RPMI7951 (cell line): ENCODE results near the gene CCDC9. TPM values are rescaled to one million over a fixed set of nuclear protein-coding genes. Genes with fewer than 3 reads are reported as not detected.

Experiments used
- DNase-seq: peaks from one replicate; pipeline ENCODE4 v3.0.0-alpha.2; 2012; ENCODE audit warnings: low read depth
- total RNA-seq: library from RNA; depleted of rRNA; stranded (reverse); fragments of >200 nt; shearing (Covaris generic); gene quantifications from 2 replicates; pipeline ENCODE4 v1.2.3, GENCODE V29; 2014; rRNA removed

The CCDC9 gene
- 3.2 and 6.5 TPM in 2 replicates for total RNA-seq

DNA sequence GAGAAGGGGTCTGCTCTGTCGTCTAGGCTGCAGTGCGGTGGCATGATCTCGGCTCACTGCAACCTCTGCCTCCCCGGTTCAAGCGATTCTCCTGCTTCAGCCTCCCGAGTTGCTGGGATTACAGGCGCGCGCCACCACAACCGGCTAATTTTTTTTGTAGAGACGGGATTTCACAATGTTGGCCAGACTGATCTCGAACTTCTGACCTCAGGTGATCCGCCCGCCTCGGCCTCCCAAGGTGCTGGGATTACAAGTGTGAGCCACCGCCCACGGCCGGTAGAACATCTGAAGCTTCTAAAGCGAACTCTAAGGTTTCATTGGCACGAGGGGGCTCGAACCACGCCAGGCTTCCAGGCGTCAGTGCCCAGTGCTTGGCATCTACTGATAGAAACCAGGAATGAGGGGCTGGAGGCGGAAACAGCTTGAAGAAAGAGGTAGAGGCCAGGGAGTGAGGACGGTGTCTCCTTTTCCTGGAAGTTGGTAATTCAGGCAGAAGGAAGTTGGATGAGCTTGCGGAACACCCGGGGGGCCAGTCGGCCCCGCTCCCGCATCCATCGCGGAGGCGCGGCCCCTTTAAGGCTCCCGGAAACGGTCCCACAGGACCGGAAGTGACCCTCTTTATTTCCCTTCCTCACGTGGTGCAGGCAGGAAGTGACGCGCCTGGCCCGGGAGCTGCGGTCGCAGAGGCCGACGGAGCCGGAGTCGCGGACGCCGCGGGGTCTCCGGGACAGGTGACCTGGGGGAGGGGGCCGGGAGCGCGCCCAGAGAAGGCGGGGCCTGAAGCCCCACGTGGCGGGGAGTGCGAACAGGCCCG, at the start of gene CCDC9:
CCDC9 (plus strand) TSS at position 647 of the 814 bp plus-strand sequence. CDS start 1,876 bp downstream, outside the sequence.
- DNase-seq, result peak; percentile 96

DNA sequence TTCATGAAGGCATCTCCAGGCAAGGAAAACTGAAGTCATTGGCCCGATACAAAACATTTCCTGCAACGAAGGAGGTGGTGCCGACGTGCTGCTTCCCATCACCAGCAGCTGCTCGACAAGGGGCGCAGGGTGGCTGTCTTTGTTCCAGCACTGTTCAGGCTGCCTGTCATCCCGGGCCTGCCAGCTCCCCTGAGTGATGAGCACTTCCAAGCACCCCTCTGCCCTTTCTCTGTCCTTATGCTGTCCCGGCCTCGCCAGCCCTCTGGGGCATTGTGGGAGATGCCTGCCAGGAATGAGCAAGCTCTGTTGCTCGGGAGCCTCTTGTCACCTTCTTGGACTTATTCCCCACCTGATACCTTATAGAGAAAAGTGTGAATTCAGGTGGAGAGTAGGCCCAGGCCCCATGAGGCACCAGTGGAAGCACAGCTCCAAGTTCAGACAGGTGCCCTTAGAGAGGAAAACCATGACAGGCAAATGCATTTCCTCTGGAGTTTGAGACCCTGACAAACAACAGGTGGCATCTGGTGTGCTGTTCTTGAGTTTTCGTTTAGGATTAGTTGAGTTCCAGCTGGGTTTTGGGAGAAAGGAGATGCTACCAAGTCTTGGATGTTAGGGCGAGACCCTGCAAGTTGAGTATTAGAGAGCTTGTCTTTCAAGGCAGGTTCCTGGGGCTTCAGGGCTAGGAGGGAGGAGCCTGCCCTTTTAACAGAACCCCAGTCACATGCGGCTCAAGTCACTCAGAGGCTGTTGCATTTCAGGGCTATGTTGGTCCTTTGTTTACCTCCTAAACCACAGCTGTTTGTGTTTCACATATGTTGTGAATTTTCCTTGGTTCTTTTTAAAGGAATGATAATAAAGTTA, 46.8 kb upstream of the CCDC9 start:
- no peak for DNase-seq

DNA sequence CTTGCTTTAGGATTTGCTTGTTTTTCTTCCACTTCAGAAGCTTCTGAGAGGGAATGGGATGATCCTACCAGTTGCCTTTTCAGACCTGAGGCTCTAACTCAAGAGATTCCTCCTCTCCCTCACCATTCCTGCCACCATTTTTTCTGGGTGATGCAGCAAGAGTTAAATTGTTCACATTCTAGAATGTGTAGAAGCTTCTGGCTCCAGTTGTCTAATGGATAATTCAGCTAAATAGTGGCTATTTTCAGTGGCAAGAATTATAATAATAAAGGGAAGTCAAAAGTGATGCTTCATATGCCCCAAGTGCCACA, 46.2 kb upstream of the CCDC9 start:
- no peak for DNase-seq

DNA sequence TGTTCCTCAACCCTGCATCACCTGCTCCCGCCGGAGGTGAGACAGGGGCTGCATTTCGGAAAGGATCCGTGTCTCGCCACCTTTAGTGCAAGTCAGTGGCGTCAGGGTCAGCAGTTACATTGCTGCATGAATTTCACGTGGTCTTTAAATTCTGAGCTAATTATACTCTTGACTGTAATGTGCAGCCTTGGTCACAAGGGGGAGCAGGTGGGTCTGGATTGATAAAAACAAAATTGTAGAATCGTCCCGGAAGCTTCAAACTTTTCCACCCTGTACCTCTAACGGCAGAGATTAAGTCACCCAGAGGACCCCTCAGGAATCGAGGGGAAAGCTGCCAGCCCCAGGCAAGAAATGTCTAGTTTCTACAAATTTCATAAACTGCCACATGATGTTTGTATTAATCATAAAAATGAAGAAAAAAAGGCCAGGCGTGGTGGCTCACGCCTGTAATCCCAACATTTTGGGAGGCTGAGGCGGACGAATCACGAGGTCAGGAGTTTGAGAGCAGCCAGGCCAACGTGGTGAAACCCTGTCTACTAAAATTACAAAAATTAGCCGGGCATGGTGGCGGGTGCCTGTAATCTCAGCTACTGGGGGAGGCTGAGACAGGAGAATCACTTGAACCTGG, 45.5 kb upstream of the CCDC9 start:
- peak; percentile 75 for DNase-seq

DNA sequence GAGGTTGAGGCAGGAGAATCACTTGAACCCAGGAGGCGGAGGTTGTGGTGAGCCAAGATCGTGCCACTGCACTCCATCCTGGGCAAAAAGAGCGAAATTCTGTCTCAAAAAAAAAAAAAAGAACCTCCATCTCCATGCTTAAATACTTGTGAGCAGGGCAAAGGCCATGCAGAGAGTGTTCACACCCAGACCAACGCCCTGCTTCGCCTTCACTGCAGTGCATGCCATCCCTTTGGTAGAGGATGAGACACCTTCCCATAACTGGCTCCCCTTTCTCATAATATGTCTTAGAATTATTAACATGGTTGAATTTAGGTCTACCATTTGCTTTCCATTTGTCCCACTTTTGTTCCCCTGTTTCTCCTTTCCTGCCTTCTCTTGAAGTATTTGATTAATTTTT, 40.7 kb upstream of the CCDC9 start:
- no peak for DNase-seq

DNA sequence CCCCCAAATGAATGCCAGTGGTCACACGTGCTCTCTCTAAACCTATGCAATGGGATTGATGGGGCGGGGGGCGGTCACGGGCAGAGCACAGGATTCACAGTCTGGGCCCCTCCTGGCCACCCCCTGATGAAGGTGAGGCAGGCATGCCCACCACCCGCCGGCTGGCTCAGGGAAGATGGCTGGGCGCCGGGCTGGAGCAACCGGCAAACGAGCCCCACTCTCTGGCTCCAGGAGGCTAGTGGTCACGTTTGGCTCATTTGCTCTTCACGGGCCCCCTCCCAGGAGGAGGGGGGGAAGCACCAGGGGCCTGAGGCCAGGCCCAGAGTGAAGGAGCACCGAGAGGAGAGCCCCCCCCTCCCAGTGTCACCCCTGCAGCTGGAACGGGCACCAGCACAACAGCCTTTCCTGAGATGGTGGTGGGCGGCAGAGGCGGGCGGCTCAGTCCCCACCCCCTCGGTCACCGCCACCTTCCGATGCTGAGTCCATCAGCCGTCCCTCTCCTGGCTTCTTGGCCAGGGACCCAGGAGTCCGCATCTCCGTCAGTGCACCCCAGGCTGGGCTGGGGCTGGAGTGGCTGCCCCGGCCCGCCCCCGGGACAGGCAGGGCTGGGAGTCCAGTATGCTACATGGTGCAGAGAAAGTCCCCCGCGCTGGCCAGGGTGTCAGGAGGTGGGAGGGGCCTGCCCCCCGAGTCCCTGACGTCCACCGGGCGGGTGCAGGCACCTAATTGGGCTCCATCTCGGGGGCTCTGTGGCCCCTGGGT, 35.1 kb upstream of the CCDC9 start:
- DNase-seq, result no peak

DNA sequence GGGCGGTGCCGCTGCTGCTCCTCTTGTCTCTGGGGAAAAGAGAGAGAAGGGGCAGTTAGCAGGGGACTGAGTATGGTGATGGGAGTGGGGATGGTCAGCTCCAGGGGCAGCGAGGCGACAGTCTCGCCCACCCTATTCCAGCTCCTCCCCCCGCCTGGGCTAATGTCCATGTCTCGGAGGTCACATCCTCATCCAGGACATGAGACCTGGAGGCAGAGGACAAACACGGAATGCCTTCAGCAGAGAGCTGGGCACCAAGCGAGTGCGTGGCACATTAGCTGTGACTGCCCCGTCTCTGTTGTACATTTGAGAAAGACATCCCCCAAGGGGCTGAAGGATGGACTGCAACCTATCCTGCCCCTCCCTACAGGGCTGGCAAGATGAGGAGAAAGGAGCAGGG, 34.4 kb upstream of the CCDC9 start:
- DNase-seq, result no peak

DNA sequence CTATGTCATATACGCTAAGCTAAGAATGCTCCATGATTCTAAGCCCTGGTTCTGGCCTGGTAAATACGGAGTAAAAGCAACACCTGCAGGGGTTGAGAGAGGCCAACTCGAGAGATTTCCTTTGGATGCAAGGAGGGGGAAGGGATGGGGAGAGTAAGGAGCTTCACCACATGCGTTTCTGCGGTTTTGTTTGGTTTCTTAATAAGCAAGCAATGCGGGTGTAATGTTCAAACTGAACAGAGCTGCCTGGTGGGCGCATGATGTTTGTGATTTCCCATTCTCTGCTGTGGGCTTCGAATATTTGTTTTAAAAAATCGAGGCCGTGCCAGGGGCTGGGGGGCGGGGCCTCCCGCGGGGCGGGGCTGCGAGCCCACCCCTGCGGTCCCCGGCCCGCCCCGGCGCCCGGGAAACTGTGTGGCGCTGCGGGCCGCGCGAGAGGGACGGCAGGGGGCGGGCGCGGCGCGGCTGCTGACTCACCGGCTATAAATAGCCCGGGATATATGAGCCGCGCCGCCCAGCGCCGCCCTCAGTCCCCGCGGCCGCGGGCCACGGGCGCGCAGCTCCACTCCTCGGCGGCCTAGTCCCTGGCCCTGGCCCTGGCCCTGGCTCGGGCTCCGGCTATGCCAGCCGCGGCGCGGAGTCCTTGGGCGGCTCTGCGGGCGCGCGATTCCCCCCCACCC, 30.4 kb upstream of the CCDC9 start:
- DNase-seq, result peak; percentile 89

DNA sequence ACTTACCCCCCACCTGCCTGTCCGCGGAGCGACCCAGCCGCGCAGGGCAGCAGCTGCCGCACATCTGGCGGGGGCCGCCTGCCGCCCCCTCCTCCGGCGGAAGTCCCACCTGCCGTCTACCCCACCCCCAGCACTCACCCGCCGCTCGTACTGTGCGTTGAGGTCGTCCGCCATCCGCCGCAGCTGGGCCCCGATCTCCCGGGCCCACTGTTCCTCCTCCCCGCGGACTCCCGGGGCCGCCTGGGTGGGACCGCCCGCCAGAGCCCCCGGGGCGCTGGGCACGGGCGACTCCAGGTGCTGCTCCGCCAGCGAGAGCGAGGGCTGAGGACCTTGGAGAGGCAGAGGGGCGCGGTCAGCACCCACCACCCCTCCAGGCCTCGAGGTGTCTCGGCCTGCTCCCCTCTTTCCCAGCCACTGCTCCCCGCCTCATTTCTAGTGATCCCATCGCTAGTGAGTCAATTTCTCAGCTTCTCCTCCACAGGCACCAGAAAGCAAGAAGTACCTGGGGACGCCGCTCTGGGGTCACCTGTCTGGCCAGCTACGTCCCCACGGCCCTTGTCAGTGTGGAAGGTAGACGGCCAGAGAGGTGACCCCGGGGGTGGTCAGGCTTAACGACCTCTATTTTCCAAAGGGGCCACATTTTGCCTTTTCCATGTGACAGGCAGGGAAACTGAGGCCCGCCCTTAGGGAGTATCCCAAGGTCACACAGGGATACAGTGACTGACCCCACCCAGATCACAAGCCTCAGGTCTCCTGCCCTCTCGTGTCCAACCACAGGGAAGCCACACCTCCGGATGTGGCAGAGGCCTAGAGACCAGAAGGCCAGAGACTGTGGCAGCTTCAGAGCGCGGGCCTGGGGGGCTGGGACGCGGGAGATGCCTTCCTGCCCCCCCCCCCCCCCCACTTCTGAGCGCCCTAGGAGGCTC, 29.6 kb upstream of the CCDC9 start:
- DNase-seq, result peak; percentile 88

DNA sequence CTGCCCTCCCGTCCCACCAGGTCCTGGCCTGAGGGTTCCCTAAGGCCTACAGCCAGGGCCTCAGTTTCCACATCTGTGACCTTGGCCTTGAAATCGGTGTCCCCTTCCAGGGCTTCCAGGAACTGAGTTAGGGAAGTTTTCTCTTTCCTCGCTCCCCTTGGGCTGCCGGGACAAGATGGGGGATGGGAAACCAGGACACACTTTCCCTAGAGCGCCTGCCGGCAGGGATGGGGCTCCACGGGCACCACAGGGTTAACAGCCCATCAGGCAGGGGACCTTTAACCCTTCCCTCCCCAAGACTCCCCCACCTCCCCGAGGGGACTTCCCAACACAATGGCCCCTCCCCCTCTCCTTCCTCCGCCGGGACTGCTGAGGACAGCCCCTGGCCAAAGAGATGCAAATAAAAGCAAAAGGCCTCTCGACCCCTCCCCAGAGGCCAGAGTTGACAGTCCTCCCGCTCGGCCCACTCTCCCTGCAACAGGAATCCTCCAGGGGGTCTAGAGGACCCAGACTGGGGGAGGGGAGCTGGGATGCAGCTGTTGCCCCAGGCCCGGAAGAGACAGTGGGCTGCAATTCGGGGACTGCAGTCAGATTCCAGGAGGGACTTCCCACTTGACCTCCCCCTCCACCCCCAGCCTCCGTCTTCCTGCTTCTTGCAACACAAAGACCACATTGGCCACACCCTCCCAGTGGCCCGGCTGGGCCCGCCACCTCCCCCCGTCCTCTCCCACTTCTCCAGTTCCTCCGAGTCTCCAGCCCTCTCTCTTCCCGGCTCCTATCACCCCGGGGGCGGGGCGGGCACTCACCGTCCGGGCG, 28.8 kb upstream of the CCDC9 start:
- DNase-seq, result peak; percentile 94

DNA sequence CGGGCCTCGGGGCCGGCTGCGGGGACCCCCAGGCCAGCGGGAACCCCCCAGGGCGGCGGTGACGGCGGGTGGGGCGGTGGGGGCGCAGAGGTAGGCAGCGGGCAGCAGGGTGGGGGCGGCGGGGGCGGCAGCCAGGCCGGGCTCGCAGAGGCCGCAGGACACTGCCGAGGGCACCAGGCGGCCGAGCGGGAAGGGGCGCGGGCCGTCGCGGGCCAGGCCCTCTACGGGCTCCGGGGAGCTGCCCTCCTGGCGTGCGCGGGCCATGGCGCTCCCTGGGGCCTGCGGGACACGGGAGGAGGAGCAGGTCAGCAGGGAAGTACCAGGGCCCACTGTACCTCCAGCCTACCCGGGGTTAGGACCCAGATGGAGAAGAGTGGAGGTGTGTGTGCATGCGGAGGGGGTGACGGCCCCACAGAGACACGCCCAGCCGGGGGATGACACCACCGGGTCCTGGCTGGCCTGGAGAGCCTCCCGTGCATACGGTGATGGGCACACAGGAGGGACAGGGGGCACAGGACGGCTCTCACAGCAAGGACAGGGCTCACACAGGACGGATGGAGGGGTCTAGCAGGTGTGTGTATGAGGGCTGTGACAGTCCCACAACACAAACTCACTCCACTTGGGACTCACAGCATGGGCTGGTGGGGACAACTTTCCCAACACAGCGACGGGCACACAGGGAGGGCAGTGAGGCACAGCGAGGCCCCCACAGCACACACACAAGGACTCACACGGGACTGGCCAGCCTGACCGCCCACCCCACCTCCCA, 28.0 kb upstream of the CCDC9 start:
- peak; percentile 50 for DNase-seq

DNA sequence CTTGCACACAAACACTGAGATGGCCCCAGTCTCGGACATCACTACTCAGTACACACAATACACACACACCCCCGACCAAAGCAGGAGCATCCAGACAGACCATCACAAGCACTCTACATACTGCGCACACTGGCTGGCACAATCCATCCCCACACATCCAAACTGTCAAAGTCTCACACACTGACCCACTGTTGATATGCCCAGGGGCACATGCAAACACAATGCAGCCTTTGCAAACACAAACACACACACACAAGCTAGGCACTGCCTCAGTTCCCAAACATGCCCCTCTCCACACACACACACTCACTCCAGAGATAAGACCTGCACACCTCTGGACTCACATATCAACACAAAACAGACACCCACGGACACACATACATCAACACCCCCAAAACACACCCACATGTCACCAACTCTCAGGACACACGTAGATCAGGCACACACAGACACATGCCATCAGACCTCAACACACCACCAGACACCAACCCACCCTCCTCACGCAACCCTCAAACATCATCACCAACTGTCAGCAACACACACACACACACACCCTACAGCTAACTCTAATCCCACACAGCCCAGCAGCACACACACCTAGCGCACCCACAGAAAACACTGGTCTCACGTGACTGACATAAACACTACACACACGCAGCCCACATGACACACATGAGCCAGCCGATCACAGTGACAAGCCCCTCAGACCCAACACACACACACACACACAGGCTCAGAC, 27.2 kb upstream of the CCDC9 start:
- peak; percentile 36 for DNase-seq

DNA sequence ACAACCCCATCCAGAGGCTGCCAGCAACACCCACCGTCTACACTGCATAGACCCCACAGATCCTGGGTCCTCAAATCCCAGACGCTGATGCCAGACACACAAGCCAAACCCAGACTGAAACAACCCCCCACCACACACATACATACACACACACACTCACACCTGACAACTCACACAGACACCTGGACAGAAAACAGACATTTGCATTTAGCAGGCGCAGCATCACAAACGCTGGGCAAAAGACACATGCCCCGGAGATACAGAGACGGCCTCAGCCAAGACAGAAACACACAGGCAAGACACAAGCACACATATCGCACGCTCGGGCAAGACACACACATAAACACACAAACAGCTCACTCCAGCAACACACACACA, 26.7 kb upstream of the CCDC9 start:
- DNase-seq, result peak; percentile 28

DNA sequence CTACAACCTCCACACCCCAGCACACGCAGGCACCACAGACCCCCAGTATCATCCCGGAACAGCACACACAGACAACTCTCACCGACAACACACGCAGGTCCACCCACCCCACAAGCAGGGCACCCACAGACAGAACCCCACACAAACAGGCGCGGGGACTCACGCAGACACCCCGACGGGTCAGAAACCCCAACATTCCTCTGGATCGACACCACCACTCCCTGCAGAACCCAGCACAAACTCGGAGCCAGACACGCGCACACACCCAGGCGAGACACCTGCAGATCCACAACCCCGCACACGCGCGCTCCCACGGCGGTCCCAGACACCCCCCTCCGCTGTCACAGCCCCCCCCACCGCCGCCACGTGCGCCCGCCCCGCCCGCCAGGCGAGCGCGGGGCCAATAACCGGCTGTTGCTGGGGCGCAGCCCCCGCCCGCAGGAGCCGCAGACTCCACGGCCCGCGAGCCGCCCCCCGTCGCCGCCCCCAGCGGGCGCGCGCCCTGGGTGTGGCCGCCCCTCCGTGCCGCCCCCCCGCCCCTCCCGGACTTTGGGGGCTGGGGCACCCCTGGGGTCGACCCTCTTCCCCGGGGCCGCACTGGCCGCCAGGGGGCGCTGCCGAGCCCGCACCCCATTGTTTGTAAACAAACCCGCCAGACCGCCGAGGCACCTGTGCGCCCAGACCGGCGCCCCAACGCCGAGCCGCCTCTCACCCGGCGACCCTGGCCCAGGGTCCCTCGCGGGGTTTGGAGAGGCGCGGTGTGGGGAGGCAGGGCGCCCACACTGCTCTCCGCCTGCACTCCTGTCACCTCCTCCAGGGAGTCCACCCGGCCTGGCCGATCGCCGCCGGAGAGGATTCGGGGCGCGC, 26.0 kb upstream of the CCDC9 start:
- DNase-seq, result peak; percentile 43

DNA sequence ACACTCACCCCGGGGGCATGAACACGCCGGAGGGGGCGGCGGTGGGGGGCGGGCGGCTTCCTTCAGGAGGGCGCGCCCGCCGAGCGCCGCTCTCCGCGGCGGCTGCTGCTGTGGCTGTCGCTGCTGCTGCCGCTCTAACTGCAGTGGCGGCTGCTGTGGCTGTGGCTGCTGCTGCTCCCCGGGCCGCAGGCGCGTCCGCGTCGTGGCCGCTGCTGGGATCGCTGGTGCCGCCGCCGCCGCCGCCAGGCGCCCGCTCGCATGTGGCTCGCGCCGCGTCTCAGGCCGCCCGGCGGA, 25.5 kb upstream of the CCDC9 start, which contains the start of gene BBC3:
BBC3 (minus strand) TSS at position 279 of the 294 bp plus-strand sequence. CDS start 2,768 bp downstream, outside the sequence.
- DNase-seq, result no peak

DNA sequence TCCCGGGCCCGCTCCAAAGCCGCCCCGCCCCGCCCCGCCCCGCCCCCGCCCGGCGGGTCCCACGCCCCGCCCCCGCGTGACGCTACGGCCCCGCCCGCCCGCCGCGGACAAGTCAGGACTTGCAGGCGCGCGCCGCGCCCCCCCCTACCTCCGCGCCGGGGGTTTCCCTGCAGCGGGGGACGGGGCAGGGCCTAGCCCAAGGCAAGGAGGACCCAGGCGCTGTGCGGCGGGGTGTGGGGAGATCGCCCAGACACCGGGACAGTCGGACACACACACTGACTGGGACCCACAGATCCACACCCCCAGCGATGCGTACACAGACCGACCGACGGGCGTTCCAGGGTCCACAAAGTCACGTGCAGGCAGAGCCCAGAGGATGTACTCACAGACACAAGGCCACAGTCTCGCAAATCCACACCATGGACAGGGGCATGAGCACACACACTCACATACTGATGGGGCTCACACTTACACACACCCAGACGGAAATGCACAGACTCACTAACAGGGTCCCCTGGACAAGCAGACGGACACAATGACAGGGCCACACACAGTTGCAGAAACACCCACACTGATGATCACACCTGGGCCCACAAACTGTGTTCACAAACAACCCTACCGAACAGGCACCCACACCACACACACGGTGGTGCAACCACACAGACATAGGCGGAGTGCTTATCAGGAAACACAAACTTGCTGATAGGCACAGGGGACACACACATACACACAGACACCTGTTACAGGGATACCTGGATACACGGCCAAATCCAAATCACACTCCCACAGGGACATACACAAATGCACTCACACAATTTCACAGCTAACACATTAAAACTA, 24.9 kb upstream of the CCDC9 start:
- peak; percentile 73 for DNase-seq
